ENCODE measurements around the gene TYMS. TPM values are rescaled to one million over a fixed set of nuclear protein-coding genes. Genes with fewer than 3 reads are reported as not detected.
"Not testable (repeated sequence)": the region's sequence is repeated elsewhere in the genome, so short reads cannot be mapped to it uniquely, and the experiment has no call there.

TYMS gene
- total RNA-seq, 1 donor = 25.7 TPM

- TF ChIP-seq CTCF (IDR thresholded peaks at IDR 0.05; ENCODE audit: insufficient read depth, low read length) = no peak
- no peak overlapping the region for H3K4me3 ChIP-seq (ENCODE audit: low read depth, low read length)
- DNase-seq (ENCODE audit: low read depth) = no peak
These were observed 22.1 kb downstream of the TYMS start for GRCh38 chr18:679516-679915.

- H3K4me3 ChIP-seq (ENCODE audit: low read depth, low read length) = no peak overlapping the region
- TF ChIP-seq CTCF (IDR thresholded peaks at IDR 0.05; ENCODE audit: insufficient read depth, low read length) = no peak
- DNase-seq (ENCODE audit: low read depth) = no peak
These were observed 22.9 kb downstream of the TYMS start for GRCh38 chr18:680392-680791.

GRCh38 chr18:681985-682384 is 24.5 kb downstream of the TYMS start:
- no peak overlapping the region for H3K4me3 ChIP-seq (ENCODE audit: low read depth, low read length)
- TF ChIP-seq CTCF (IDR thresholded peaks at IDR 0.05; ENCODE audit: insufficient read depth, low read length) = no peak
- DNase-seq (ENCODE audit: low read depth) = no peak

GRCh38 chr18:682416-682815 is 25.0 kb downstream of the TYMS start:
- DNase-seq (ENCODE audit: low read depth); H3K4me3 ChIP-seq (ENCODE audit: low read depth, low read length): not testable (repeated sequence)

GRCh38 chr18:682833-683232 is 25.4 kb downstream of the TYMS start:
- H3K4me3 ChIP-seq (ENCODE audit: low read depth, low read length) = no peak overlapping the region
- DNase-seq (ENCODE audit: low read depth) = no peak
- TF ChIP-seq CTCF (IDR thresholded peaks at IDR 0.05; ENCODE audit: insufficient read depth, low read length) = no peak

- no peak overlapping the region for H3K4me3 ChIP-seq (ENCODE audit: low read depth, low read length)
- DNase-seq (ENCODE audit: low read depth) = no peak
- no peak for TF ChIP-seq CTCF (IDR thresholded peaks at IDR 0.05; ENCODE audit: insufficient read depth, low read length)
These were observed 26.1 kb downstream of the TYMS start for GRCh38 chr18:683531-683930.

GRCh38 chr18:685438-685837 is 28.0 kb downstream of the TYMS start:
- TF ChIP-seq CTCF (IDR thresholded peaks at IDR 0.05; ENCODE audit: insufficient read depth, low read length) = no peak
- H3K4me3 ChIP-seq (ENCODE audit: low read depth, low read length) = no peak overlapping the region
- no peak for DNase-seq (ENCODE audit: low read depth)
